ENCODE measurements around the gene ARHGEF10L.

The ARHGEF10L gene

GRCh38 chr1:17662296-17662695 is 122.8 kb downstream of the ARHGEF10L start:
- no peak for DNase-seq

DNA sequence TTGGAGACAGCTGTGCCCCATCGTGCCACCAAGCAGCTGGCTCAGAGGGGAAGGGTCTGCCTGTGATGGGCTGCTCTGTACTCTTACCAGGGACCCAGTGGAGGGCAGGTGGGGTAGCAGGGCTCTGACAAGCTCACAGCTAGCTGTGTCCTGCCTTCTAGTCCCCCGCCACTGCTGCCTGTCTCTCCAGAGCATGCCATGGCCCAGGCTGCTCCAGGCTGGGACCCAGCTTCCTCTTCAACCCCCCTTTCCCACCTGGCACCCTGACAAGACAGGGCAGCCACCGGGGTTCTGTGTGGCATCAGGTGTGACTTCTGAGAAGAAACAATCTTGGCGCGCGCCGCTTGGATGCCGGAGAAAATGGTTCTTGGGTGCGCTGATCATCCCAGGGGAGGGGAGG is 123.3 kb downstream of the ARHGEF10L start:
- no peak for DNase-seq

DNA sequence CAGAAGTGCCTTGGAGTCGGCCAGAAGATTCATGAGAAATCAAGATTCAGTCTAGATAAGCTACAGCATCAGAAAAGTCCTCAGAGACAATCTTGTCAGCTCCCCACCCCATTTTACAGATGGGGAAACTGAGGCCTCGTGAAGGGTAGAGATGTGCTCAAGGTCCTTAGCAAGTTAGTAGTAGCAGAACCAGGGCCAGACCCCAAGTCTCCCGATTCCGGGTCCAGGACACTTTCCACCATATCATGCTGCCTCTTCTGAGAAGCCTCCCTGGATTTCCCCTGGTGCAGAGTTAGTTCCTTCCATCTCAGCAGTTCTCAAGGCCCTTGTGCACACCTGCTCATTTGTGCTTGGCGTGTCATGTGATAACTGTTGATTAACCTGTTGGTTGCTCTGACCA is 124.1 kb downstream of the ARHGEF10L start:
- no peak for DNase-seq

DNA sequence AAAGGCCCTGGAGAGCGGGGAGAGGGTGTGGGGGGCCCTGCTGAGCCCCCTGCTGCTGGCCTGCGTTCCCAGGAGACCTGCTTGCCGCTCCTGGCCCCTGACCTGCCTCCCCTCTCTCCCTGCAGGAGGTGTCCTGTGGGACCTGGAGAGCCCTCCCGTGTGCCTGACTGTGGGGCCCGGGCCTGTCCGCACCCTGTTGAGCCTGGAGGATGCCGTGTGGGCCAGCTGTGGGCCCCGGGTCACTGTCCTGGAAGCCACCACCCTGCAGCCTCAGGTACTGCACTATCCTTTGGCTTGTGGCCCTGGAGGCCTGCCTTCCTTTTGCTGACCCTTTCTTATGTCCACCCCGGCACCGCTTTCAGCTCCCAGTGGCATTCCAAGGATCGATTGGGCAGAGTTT is 124.8 kb downstream of the ARHGEF10L start:
- no peak for DNase-seq

DNA sequence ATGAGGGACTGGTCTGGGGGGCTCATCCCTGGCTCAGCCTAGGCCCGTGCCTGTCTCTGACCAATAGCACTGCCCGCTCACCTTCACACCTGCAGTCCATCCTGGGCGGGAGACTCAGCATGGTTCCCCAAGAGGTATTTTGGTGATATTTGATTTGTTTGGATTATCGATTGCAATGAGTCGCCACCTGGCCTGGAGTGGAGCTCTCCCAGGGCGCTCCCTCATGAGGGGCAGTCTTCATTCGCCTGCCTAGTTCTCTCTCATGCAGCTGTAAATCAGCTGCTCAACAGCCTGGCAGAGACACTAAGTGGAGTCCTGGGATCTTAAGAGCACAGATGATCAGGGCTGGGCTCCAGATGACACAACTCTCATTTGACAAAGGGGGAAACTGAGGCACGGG is 125.6 kb downstream of the ARHGEF10L start:
- DNase-seq = no peak

DNA sequence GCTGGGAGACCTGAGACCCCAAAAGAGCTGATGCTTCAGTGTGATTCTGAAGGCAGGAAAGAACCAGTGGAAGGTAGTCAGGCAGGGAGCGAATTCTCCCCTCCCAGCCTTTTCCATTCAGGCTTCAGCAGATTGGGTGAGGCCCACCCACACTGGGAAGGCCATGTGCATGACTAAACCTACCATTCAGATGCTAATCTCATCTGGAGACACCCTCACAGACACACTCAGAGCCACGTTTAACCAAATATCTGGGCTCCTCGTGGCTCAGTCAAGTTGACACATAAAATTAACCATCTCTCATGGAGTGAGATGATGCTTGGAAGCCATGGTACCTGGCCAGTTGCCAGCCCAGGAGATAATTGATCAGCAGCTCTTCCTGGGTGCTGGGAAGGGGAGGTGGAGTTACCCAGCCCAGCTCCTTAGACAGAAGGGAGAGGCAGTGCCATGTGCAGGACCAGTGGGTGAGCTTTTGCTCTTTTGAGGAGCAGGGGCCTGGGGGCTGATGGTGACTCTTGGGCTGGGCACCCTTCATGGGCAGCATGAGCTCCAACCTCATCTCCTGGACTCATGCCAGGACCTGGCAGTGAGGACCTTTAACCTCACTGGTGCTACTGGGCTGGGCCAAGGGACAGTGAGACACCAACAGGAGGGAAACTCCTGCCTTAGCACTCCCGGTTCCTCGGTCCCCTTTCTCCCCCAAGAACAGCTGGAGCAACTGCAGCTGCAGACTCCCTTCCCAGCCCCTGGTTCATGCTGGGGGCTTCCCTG is 126.6 kb downstream of the ARHGEF10L start:
- DNase-seq = no peak

- DNase-seq = no peak
These were observed 128.1 kb downstream of the ARHGEF10L start for GRCh38 chr1:17667641-17668040.

DNA sequence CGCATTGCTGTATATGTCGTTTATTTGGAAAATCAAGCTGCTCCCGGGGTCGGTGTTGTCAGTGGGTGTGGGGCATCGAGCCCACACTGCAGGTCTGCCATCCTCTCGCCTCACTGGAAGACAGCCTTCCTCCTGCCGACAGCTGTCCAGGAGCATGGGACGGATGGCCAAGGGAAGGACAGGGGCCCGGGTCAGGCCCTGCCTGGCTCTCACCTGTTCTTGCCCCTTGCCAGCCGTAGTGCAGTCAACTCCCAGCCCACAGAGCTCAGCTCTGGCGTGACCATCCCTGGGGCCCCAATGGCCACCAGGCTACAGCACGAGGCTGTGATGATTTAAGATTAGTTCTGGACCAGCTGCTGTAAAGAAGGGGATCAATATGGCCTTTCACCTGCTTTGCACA is 128.7 kb downstream of the ARHGEF10L start:
- DNase-seq = no peak

DNA sequence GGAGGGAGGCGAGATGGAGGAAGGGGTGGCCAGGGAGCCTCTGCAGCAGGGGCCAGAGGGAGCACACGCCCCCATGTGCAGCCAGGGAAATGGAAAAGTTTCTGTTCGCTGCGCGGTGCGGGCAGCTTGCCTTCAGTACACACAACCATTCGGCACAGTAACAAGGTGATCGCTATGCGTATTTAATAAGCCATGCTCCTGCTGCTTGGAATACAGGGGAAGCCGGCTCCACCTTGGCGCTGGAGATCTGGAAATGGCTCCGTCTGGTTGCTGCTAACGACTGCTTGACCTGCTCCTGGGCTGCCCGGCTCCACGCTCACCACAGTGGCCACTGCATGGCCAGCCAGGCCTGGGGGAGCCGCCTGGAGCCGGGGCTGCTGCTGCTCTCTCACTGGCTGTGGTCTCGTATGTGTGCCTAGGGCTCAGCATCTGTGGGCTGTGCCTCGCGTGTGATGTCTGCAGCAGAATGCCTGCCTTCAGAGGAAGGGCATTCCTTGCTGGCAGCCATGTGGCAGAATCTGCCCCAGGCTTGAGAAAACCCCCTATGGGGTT is 129.2 kb downstream of the ARHGEF10L start:
- DNase-seq = no peak

DNA sequence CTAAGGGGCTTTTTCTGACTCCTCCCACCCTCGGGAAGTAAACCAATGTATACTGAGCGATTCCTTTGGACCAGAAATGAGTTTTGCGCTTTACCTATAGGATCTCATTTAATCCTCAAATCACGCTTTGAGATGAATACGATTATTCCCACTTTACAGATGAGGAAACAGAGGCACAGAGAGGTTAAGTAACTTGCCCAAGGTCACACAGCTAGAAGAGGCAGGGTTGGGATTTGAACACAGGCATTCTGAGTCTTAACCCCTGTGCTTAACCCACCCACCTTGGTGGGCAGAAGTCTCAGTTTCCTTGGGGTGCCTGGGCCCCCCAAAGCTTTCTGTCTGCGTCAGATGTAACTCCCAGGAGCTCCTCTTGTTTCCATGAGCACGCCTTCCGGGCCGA is 129.8 kb downstream of the ARHGEF10L start:
- DNase-seq = no peak

DNA sequence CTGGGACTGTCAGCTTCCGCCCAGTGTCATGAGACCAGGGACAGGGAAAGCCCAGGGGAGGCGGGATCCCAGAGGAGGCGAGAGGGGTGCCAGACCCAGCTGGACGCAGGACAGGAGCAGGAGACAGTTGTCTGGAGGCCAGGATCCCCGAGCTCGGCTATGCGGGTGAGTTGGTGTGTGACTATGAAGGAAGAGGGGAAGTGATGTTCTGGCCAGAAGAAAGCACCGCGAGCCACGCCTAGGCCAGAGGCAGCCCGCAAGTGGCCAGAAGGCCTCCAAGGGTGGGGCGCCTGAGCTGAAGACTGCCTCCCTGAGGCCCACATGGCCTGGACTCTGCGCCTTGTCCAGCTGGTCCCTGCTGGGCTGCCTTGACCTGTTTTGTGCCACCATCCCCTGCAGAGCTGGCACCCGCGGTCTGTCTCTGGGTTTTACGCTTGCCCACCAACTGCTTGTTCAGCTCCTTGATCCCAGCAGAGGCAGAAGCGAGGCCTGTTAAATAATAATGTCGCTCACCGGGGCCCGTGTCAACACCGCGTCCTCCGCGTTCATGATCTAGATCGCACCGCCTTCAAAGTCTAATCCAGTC is 130.5 kb downstream of the ARHGEF10L start:
- no peak for DNase-seq

- no peak for DNase-seq
These were observed 131.3 kb downstream of the ARHGEF10L start for GRCh38 chr1:17670587-17671313.

DNA sequence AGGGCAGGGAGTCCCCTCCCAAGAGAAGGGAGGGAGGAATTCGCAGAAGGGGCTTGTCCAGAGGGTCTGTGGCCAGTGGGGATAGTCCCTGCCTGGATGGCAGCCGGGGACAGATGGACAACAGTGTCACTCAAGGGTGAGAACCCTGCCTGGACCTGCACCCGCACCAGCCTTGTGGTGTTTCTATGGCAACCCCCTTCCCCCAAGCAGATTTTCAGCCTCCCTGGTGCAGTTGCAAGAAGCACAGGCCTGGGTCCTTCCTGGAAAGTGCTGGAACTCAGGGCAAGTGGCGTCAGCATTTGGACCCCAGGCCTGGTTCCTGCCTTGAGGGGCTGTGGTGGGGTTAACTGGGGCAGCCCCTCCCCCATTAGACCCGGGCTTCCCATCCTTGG is 131.8 kb downstream of the ARHGEF10L start:
- DNase-seq = no peak

DNA sequence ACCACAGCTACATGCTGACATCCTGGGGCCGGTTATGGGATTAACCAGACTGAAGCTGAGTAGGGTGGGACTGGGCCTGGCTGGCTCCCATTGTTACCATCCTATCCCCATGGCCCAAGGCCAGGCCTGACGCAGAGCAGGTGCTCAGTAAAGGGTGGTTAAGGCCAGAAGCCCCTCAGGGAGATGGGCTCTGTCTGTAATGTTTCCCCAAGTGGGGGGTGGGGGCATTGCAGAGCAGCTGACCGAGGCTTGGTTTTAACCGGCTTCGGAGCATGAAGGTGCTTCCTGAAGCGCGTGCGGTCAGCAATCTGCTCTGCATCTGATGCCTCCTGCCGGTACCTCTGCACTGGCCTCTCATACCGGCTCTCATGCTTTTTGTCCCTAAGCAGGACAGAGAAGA is 132.2 kb downstream of the ARHGEF10L start:
- DNase-seq = no peak

GRCh38 chr1:17672226-17672625 is 132.7 kb downstream of the ARHGEF10L start:
- DNase-seq = no peak

- no peak for DNase-seq
These were observed 134.0 kb downstream of the ARHGEF10L start for GRCh38 chr1:17673329-17674072.

DNA sequence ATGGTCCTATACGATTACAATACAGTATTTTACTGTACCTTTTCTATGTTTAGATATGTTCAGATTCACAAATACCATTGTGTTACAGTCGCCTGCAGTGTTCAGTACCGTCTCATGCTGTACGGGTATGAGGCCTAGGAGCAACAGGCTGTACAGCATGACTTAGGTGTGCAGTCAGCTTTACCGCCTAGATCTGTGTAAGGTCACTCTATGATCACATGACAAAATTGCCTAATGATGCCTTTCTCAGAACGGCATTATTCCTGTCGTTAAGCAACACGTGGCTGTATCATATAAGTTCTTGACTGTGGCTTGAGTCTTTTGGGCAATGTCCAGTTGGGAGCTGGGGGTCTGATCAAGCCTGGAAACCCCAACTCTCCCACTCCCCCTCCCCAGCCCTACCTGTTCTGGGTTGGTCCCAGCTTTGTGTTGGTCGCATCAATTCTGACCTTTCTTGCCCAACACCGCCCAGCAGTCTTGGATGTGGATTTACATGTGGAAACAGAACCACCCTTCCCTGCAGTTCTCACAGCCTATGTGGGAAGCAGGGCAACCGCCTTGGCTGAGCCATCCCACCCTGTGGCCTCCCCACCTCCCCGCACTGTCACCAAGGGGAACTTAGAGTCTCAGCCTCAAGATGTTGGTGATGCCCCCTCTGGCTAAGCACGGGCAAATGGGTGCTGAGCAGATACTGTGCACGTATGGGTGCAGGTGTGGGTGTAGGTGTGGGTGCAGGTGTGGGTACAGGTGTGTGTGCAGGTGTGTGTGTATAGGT is 135.4 kb downstream of the ARHGEF10L start:
- DNase-seq = no peak

DNA sequence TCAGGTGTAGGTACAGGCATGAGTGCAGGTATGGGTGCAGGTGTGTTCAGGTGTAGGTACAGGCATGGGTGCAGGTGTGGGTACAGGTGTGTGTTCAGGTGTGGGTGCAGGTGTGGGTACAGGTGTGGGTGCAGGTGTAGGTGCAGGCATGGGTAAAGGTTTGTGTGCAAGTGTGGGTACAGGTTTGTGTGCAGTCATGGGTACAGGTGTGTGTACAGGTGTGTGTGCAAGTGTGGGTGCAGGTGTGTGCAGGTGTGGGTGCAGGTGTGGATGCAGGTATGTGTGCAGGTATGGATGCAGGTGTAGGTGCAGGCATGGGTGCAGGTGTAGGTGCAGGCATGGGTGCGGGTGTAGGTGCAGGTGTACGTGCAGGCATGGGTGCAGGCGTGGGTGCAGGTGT is 136.2 kb downstream of the ARHGEF10L start:
- DNase-seq = no peak

GRCh38 chr1:17676387-17677060 is 137.0 kb downstream of the ARHGEF10L start:
- DNase-seq = no peak

DNA sequence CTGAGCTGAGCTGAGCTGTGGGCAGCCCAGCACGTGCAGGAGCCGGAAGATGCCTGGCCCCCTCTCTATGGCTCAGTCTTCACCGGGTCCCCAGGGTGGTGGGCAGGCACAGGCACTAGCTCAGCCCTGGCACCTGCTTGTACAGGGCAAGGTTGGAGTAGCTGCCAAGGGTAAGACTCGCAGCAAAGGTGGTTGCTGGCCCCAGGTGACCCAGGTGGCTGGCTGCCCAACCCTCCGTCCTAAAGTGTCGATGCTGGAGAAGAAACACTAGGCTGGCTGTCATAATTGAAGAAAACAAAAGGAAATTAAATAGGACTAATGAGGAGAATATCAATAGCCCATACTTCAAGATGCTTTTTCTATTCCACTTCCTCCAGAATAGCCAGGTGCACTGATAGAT is 138.5 kb downstream of the ARHGEF10L start:
- no peak for DNase-seq

DNA sequence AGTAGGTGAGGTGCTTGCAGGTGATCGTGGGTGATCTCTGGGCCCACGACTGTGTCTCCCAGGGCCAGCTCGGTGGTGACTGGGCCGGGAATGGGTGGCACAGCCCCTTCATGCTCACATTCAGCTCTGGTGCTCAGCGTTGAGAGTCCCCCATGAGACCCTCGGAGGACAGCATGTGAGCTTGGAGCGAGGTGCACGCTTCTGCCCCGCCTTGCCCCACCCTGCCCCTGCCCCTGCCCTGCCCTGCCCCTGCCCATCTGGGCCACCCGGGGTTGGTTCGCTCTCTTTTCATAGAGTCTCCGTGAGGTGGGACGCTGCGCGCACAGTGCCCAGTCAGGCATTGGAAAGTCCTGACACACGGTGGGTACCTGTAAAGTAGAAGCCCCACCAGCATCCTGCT is 140.4 kb downstream of the ARHGEF10L start:
- DNase-seq = no peak

GRCh38 chr1:17680308-17680707 is 140.8 kb downstream of the ARHGEF10L start:
- no peak for DNase-seq
